K562 (cell line): ENCODE data around the gene COMMD9. TPM values are rescaled to one million over a fixed set of nuclear protein-coding genes. Genes with fewer than 3 reads are reported as not detected.

ENCODE experiments used
- BRCA1 ChIP-seq, 2 experiments: fragments of 450-650 bp in 1 of 2; sonication (generic) in 1 of 2; formaldehyde crosslinking in 1 of 2; IDR thresholded peaks; 2 replicates each; pipeline versions ENCODE4 v1.5.0 to v1.6.1; 2017 to 2020; ENCODE audit warnings: mild to moderate bottlenecking in 1 of 2, missing genetic modification reagents in 1 of 2
- CAMTA2 ChIP-seq: fragments of 250-450 bp; sonication (Bioruptor Pico); conservative IDR thresholded peaks from 2 replicates; pipeline ENCODE4 v1.5.1; 2022
- CBX8 ChIP-seq: fragments of 200-600 bp; sonication (generic); IDR thresholded peaks from 2 replicates; pipeline ENCODE4 v1.6.1; 2012; ENCODE audit warnings: borderline replicate concordance, mixed run types, low read depth, mild to moderate bottlenecking, moderate library complexity, mixed read lengths, low read length, control low read depth, inconsistent platforms; ENCODE audit not compliant: poor library complexity, severe bottlenecking; ENCODE audit errors: extremely low read depth
- HMGN3 ChIP-seq: IDR thresholded peaks from 2 replicates; pipeline ENCODE4 v1.6.1; 2011; ENCODE audit warnings: borderline replicate concordance, low read depth, mild to moderate bottlenecking, mixed read lengths, low read length; ENCODE audit not compliant: insufficient read length; ENCODE audit errors: extremely low read depth
- MECOM ChIP-seq: fragments of 250-450 bp; sonication (Bioruptor Pico); IDR thresholded peaks from 2 replicates; pipeline ENCODE4 v1.8.0; 2022; ENCODE audit warnings: inconsistent platforms
- POU5F1 ChIP-seq: fragments of 150-350 bp; IDR thresholded peaks from 2 replicates; pipeline ENCODE4 v1.6.1; 2014; ENCODE audit warnings: borderline replicate concordance, low read length, low read depth, mild to moderate bottlenecking; ENCODE audit not compliant: partially characterized antibody
- RB1 ChIP-seq: fragments of 450-650 bp; IDR thresholded peaks from 2 replicates; pipeline ENCODE4 v1.6.1; 2017; ENCODE audit warnings: low read depth, mild to moderate bottlenecking
- SFPQ ChIP-seq: fragments of 200-400 bp; formaldehyde crosslinking; IDR thresholded peaks from 2 replicates; pipeline ENCODE4 v1.6.1; 2017; ENCODE audit warnings: mild to moderate bottlenecking, low read depth, low read length, moderate library complexity
- SRSF7 ChIP-seq: fragments of 200-400 bp; formaldehyde crosslinking; optimal IDR thresholded peaks from 2 replicates; pipeline ENCODE3; 2017; ENCODE audit warnings: mild to moderate bottlenecking, low read depth, low read length
- ZNF263 ChIP-seq: sonication (generic); formaldehyde crosslinking; IDR thresholded peaks from 2 replicates; pipeline ENCODE4 v1.8.0; 2022; ENCODE audit warnings: mild to moderate bottlenecking, missing genetic modification reagents, borderline replicate concordance
- polyA plus RNA-seq, 8 experiments: library from polyadenylated mRNA; depleted of rRNA in 4 of 8; stranded (reverse) in 5 of 8; unstranded in 3 of 8; fragments of >200 nt; fragmentation: Nextera tagmentation in 2 of 8; fragmentation: Illumina TruSeq in 1 of 8; extraction: Ambion mirVana in 2 of 8; extraction: Trizol in 1 of 8; gene quantifications; 2 replicates each; pipeline versions ENCODE4 v1.2.1 to v1.2.3, GENCODE V29; 2011 to 2014; ENCODE audit warnings: inconsistent platforms in 1 of 8, missing spikeins in 1 of 8
- total RNA-seq, 7 experiments: library from RNA; depleted of rRNA in 6 of 7; stranded (reverse); fragments of >200 nt in 6 of 7; fragmentation: Illumina TruSeq in 2 of 7; extraction: Trizol in 2 of 7; gene quantifications; 2 replicates each; pipeline versions ENCODE4 v1.2.1 to v1.2.3, GENCODE V29; 2011 to 2021; ENCODE audit warnings: low replicate concordance in 1 of 7
- TF ChIP-seq, protein P1 (sequence below): fragments of 450-650 bp; IDR thresholded peaks from 2 replicates; pipeline ENCODE4 v1.6.1; 2016; ENCODE audit warnings: borderline replicate concordance

COMMD9 gene
- total and polyA plus RNA-seq, 9 of the 15 experiments (the other 6 are each of a cell fraction or from before 2014, with no cell fraction given), result 27.3 to 121 (median 48.0) TPM

DNA sequence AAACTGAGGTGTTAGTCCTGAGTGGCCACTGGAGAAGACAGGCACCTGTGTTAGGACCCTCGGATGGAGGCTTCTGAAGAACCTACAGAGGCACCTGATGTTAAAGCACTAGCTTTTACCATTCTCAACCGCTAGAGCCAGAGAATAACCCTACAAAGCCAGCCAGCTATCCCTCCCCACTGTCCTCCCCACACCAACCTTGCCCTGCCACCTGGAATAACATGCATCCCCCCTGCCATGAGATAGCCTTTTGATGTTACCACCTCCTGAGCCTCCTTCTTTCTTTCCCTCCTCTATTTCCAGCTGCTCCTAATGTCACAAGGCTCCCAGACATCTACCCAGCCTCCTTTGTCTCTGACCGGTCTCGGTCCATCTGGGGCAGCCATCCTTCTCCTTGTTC, 28.1 kb downstream of the COMMD9 start (continued):
- TF ChIP-seq SRSF7, result no peak
- no peak for TF ChIP-seq BRCA1 (IDR thresholded peaks at IDR 0.05)
- TF ChIP-seq BRCA1 (CRISPR knock-in tag; IDR thresholded peaks at IDR 0.05), result no peak
- no peak for TF ChIP-seq ZNF263 (CRISPR knock-in tag)
- TF ChIP-seq SFPQ, result no peak
- no peak for TF ChIP-seq CAMTA2 (CRISPR knock-in tag)
- TF ChIP-seq, protein P1, sequence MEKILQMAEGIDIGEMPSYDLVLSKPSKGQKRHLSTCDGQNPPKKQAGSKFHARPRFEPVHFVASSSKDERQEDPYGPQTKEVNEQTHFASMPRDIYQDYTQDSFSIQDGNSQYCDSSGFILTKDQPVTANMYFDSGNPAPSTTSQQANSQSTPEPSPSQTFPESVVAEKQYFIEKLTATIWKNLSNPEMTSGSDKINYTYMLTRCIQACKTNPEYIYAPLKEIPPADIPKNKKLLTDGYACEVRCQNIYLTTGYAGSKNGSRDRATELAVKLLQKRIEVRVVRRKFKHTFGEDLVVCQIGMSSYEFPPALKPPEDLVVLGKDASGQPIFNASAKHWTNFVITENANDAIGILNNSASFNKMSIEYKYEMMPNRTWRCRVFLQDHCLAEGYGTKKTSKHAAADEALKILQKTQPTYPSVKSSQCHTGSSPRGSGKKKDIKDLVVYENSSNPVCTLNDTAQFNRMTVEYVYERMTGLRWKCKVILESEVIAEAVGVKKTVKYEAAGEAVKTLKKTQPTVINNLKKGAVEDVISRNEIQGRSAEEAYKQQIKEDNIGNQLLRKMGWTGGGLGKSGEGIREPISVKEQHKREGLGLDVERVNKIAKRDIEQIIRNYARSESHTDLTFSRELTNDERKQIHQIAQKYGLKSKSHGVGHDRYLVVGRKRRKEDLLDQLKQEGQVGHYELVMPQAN, result no peak
- TF ChIP-seq POU5F1, result no peak
- no peak for TF ChIP-seq HMGN3
- no peak for TF ChIP-seq RB1
- no peak for TF ChIP-seq MECOM (CRISPR knock-in tag)
- no peak for TF ChIP-seq CBX8
